ENCODE measurements around the gene GDF15.
A peak's percentile ranks its signal among the peaks of the same experiment; 100 is the strongest.
"Not testable (repeated sequence)": the region's sequence is repeated elsewhere in the genome, so short reads cannot be mapped to it uniquely, and the experiment has no call there.

Gene GDF15

GRCh38 chr19:18351544-18351943 lies 34.4 kb upstream of the GDF15 start:
- Mint-ChIP-seq H3K4me3 (no peak overlapping the region), H3K9me3 (no peaks in the 10 kb centered on the region), H3K4me1 (no peaks in the 10 kb centered on the region), H3K27ac (no peak overlapping the region), H3K36me3 (ENCODE audit: low read depth) (peaks cover 5% of the 10 kb centered on the region), H3K27me3 (no peaks in the 10 kb centered on the region)
- ATAC-seq = no peak
- DNase-seq = no peak

GRCh38 chr19:18353378-18354005 lies 32.5 kb upstream of the GDF15 start:
- H3K27ac Mint-ChIP-seq = no peak overlapping the region
- ATAC-seq (no peak), DNase-seq (no peak)
- H3K4me3 Mint-ChIP-seq = no peak overlapping the region
- H3K9me3 Mint-ChIP-seq = no peaks in the 10 kb centered on the region
- no peaks in the 10 kb centered on the region for H3K4me1 Mint-ChIP-seq
- H3K27me3 Mint-ChIP-seq = no peaks in the 10 kb centered on the region
- H3K36me3 Mint-ChIP-seq (ENCODE audit: low read depth) = peaks cover 7% of the 10 kb centered on the region

- DNase-seq, H3K27ac Mint-ChIP-seq, H3K9me3 Mint-ChIP-seq, H3K4me3 Mint-ChIP-seq, H3K27me3 Mint-ChIP-seq, ATAC-seq, H3K4me1 Mint-ChIP-seq: not testable (repeated sequence)
- peaks cover 11% of the 10 kb centered on the region for H3K36me3 Mint-ChIP-seq (ENCODE audit: low read depth)
Measured at GRCh38 chr19:18354743-18355142, 31.2 kb upstream of the GDF15 start.

- Mint-ChIP-seq H3K4me3 (no peak overlapping the region), H3K9me3 (no peaks in the 10 kb centered on the region), H3K4me1 (no peaks in the 10 kb centered on the region), H3K27ac (no peak overlapping the region), H3K36me3 (ENCODE audit: low read depth) (peaks cover 12% of the 10 kb centered on the region), H3K27me3 (no peaks in the 10 kb centered on the region)
- ATAC-seq (no peak), DNase-seq (no peak)
Measured at GRCh38 chr19:18357041-18357440, 28.9 kb upstream of the GDF15 start.

GRCh38 chr19:18361646-18362045 lies 24.3 kb upstream of the GDF15 start:
- DNase-seq (no peak), ATAC-seq (no peak)
- no peaks in the 10 kb centered on the region for H3K27me3 Mint-ChIP-seq
- H3K27ac Mint-ChIP-seq = no peak overlapping the region
- no peaks in the 10 kb centered on the region for H3K4me1 Mint-ChIP-seq
- H3K4me3 Mint-ChIP-seq = no peak overlapping the region
- H3K36me3 Mint-ChIP-seq (ENCODE audit: low read depth) = peaks cover 20% of the 10 kb centered on the region
- H3K9me3 Mint-ChIP-seq = no peaks in the 10 kb centered on the region

GRCh38 chr19:18362934-18363542 lies 22.9 kb upstream of the GDF15 start:
- ATAC-seq (no peak), DNase-seq (no peak)
- Mint-ChIP-seq H3K4me3 (no peak overlapping the region), H3K27me3 (no peaks in the 10 kb centered on the region), H3K4me1 (no peaks in the 10 kb centered on the region), H3K36me3 (ENCODE audit: low read depth) (peaks cover 20% of the 10 kb centered on the region), H3K27ac (no peak overlapping the region), H3K9me3 (no peaks in the 10 kb centered on the region)

- H3K27ac Mint-ChIP-seq = no peak overlapping the region
- no peak for DNase-seq
- H3K4me3 Mint-ChIP-seq = no peak overlapping the region
- no peaks in the 10 kb centered on the region for H3K4me1 Mint-ChIP-seq
- H3K27me3 Mint-ChIP-seq = no peaks in the 10 kb centered on the region
- H3K36me3 Mint-ChIP-seq (ENCODE audit: low read depth) = peaks cover 18% of the 10 kb centered on the region
- no peak for ATAC-seq
- H3K9me3 Mint-ChIP-seq = no peaks in the 10 kb centered on the region
Measured at GRCh38 chr19:18363787-18364186, 22.2 kb upstream of the GDF15 start.

GRCh38 chr19:18364277-18364825 lies 21.6 kb upstream of the GDF15 start:
- not testable (repeated sequence) for H3K9me3 Mint-ChIP-seq, H3K27me3 Mint-ChIP-seq, H3K27ac Mint-ChIP-seq, H3K4me1 Mint-ChIP-seq, ATAC-seq, DNase-seq, H3K4me3 Mint-ChIP-seq
- H3K36me3 Mint-ChIP-seq (ENCODE audit: low read depth) = peaks cover 14% of the 10 kb centered on the region

GRCh38 chr19:18364826-18365528 lies 21.0 kb upstream of the GDF15 start:
- no peaks in the 10 kb centered on the region for H3K9me3 Mint-ChIP-seq
- peaks cover 14% of the 10 kb centered on the region for H3K36me3 Mint-ChIP-seq (ENCODE audit: low read depth)
- H3K4me3 Mint-ChIP-seq = no peak overlapping the region
- H3K4me1 Mint-ChIP-seq = no peaks in the 10 kb centered on the region
- no peaks in the 10 kb centered on the region for H3K27me3 Mint-ChIP-seq
- H3K27ac Mint-ChIP-seq = no peak overlapping the region
- ATAC-seq = no peak
- DNase-seq = no peak

- DNase-seq (no peak), ATAC-seq (no peak)
- no peaks in the 10 kb centered on the region for H3K4me1 Mint-ChIP-seq
- H3K36me3 Mint-ChIP-seq (ENCODE audit: low read depth) = peaks cover 14% of the 10 kb centered on the region
- H3K4me3 Mint-ChIP-seq = no peak overlapping the region
- no peak overlapping the region for H3K27ac Mint-ChIP-seq
- no peaks in the 10 kb centered on the region for H3K27me3 Mint-ChIP-seq
- no peaks in the 10 kb centered on the region for H3K9me3 Mint-ChIP-seq
Measured at GRCh38 chr19:18366021-18366435, 19.9 kb upstream of the GDF15 start.

GRCh38 chr19:18368504-18369222 lies 17.3 kb upstream of the GDF15 start:
- peaks cover 3% of the 10 kb centered on the region for H3K4me1 Mint-ChIP-seq
- DNase-seq (no peak), ATAC-seq (no peak)
- H3K27ac Mint-ChIP-seq = no peak overlapping the region
- H3K27me3 Mint-ChIP-seq = peaks cover 2% of the 10 kb centered on the region
- no peaks in the 10 kb centered on the region for H3K9me3 Mint-ChIP-seq
- H3K4me3 Mint-ChIP-seq = no peak overlapping the region
- H3K36me3 Mint-ChIP-seq (ENCODE audit: low read depth) = peaks cover 9% of the 10 kb centered on the region

- DNase-seq = no peak
- H3K4me3 Mint-ChIP-seq = no peak overlapping the region
- peaks cover 15% of the 10 kb centered on the region for H3K4me1 Mint-ChIP-seq
- no peaks in the 10 kb centered on the region for H3K36me3 Mint-ChIP-seq (ENCODE audit: low read depth)
- no peak for ATAC-seq
- H3K27me3 Mint-ChIP-seq = peaks cover 9% of the 10 kb centered on the region
- no peaks in the 10 kb centered on the region for H3K9me3 Mint-ChIP-seq
- H3K27ac Mint-ChIP-seq = peak overlapping the region; percentile 76
Measured at GRCh38 chr19:18373407-18373891, 12.5 kb upstream of the GDF15 start.

- DNase-seq = peak; percentile 75
- Mint-ChIP-seq H3K9me3 (no peaks in the 10 kb centered on the region), H3K4me3 (peak overlapping the region; percentile 27), H3K4me1 (peaks cover 15% of the 10 kb centered on the region), H3K36me3 (ENCODE audit: low read depth) (no peaks in the 10 kb centered on the region), H3K27me3 (peaks cover 9% of the 10 kb centered on the region), H3K27ac (peak overlapping the region; percentile 76)
- ATAC-seq = peak; percentile 92
Measured at GRCh38 chr19:18373892-18374629, 11.9 kb upstream of the GDF15 start.

GRCh38 chr19:18377026-18377425 lies 8.9 kb upstream of the GDF15 start:
- ATAC-seq = no peak
- Mint-ChIP-seq H3K27ac (no peak overlapping the region), H3K9me3 (no peaks in the 10 kb centered on the region), H3K4me3 (no peak overlapping the region), H3K4me1 (peaks cover 15% of the 10 kb centered on the region), H3K36me3 (ENCODE audit: low read depth) (no peaks in the 10 kb centered on the region), H3K27me3 (peaks cover 13% of the 10 kb centered on the region)
- DNase-seq = no peak

Data from activated naive CD8-positive, alpha-beta T cell treated with anti-CD3 and anti-CD28 coated beads, Interleukin-2, amount 50 U/mL, for 24 hours (primary cell).